Hematopoietic multipotent progenitor cell treated with erythropoietin and hydrocortisone succinate and interleukin-3 and kit ligand, for 4 days (in vitro differentiated cells): ENCODE data around the gene GGNBP2.
"Not testable (repeated sequence)": the region's sequence is repeated elsewhere in the genome, so short reads cannot be mapped to it uniquely, and the experiment has no call there.

Experiments
- DNase-seq: peaks from one replicate; pipeline ENCODE4 v3.0.0-alpha.2; 2015

The GGNBP2 gene

GRCh38 chr17:36544307-36545076 is at the start of gene GGNBP2:
TSS of gene GGNBP2 (plus strand) at chr17:36544919. CDS start at chr17:36545725, 806 bp downstream.
- DNase-seq, result peak; percentile 98

- DNase-seq, result peak; percentile 32
These were observed 49.6 kb upstream of the GGNBP2 start for GRCh38 chr17:36495076-36495578.

- DNase-seq, result no peak
These were observed 48.5 kb upstream of the GGNBP2 start for GRCh38 chr17:36496018-36496789.

- no peak for DNase-seq
These were observed 46.6 kb upstream of the GGNBP2 start for GRCh38 chr17:36498155-36498554.

- no peak for DNase-seq
These were observed 46.0 kb upstream of the GGNBP2 start for GRCh38 chr17:36498560-36499300.

GRCh38 chr17:36500745-36501225 is 43.9 kb upstream of the GGNBP2 start:
- no peak for DNase-seq

GRCh38 chr17:36501351-36501750 is 43.4 kb upstream of the GGNBP2 start:
- DNase-seq, result no peak

GRCh38 chr17:36501963-36502362 is 42.8 kb upstream of the GGNBP2 start:
- no peak for DNase-seq

GRCh38 chr17:36503456-36504155 is 41.1 kb upstream of the GGNBP2 start:
- no peak for DNase-seq

- DNase-seq, result no peak
These were observed 40.6 kb upstream of the GGNBP2 start for GRCh38 chr17:36504156-36504545.

GRCh38 chr17:36505171-36505570 is 39.5 kb upstream of the GGNBP2 start:
- DNase-seq, result no peak

- no peak for DNase-seq
These were observed 38.4 kb upstream of the GGNBP2 start for GRCh38 chr17:36506249-36506826.

- no peak for DNase-seq
These were observed 37.9 kb upstream of the GGNBP2 start for GRCh38 chr17:36506831-36507230.

GRCh38 chr17:36507266-36507665 is 37.5 kb upstream of the GGNBP2 start:
- no peak for DNase-seq

GRCh38 chr17:36508439-36508838 is 36.3 kb upstream of the GGNBP2 start:
- DNase-seq, result not testable (repeated sequence)

- no peak for DNase-seq
These were observed 35.3 kb upstream of the GGNBP2 start for GRCh38 chr17:36509272-36509985.

GRCh38 chr17:36510636-36511035 is 34.1 kb upstream of the GGNBP2 start:
- DNase-seq, result no peak

GRCh38 chr17:36511216-36511615 is 33.5 kb upstream of the GGNBP2 start:
- DNase-seq, result no peak

- no peak for DNase-seq
These were observed 32.1 kb upstream of the GGNBP2 start for GRCh38 chr17:36512641-36513040.

GRCh38 chr17:36514856-36515255 is 29.9 kb upstream of the GGNBP2 start:
- no peak for DNase-seq

GRCh38 chr17:36515837-36516236 is 28.9 kb upstream of the GGNBP2 start:
- no peak for DNase-seq
